Heart right ventricle (tissue), 16 donors: Measurements from ENCODE around the gene RAB6B. TPM values are rescaled to one million over a fixed set of nuclear protein-coding genes. Genes with fewer than 3 reads are reported as not detected.

ENCODE experiments used
- ATAC-seq, 8 donors: fragments of 200-7000 bp; cut with Tn5 transposase; one replicate each; pipeline ENCODE4 v1.9.1; 2020; ENCODE audit warnings: mild to moderate bottlenecking in 8 of 8, moderate library complexity in 8 of 8, moderate number of reproducible peaks in 1 of 8
- DNase-seq, 2 donors: peaks; one replicate each; pipeline ENCODE4 v3.0.0-alpha.2; 2020
- H3K27ac ChIP-seq, 10 donors: fragments of 200-600 bp; sonication (generic) in 2 of 10; one replicate each; pipeline versions ENCODE4 v1.5.0 to v1.8.0; 2020 to 2022; ENCODE audit warnings: mild to moderate bottlenecking in 3 of 10
- H3K27me3 ChIP-seq, 7 donors: fragments of 200-600 bp; one replicate each; pipeline ENCODE4 v1.8.0; 2021 to 2022; ENCODE audit warnings: mild to moderate bottlenecking in 2 of 7
- H3K36me3 ChIP-seq, 9 donors: fragments of 200-600 bp; sonication (generic) in 1 of 9; one replicate each; pipeline versions ENCODE4 v1.5.0 to v1.8.0; 2020 to 2022; ENCODE audit warnings: mild to moderate bottlenecking in 2 of 9
- H3K4me1 ChIP-seq, 9 donors: fragments of 200-600 bp; sonication (generic) in 1 of 9; one replicate each; pipeline versions ENCODE4 v1.5.0 to v1.8.0; 2020 to 2022; ENCODE audit warnings: mild to moderate bottlenecking in 4 of 9
- H3K4me3 ChIP-seq, 10 donors: fragments of 200-600 bp; sonication (generic) in 2 of 10; one replicate each; pipeline versions ENCODE4 v1.5.0 to v1.8.0; 2020 to 2022; ENCODE audit warnings: mild to moderate bottlenecking in 7 of 10, moderate library complexity in 2 of 10
- H3K9me3 ChIP-seq, 11 donors: fragments of 200-600 bp in 10 of 11; sonication (generic) in 2 of 11; one replicate each; pipeline versions ENCODE4 v1.5.0 to v1.8.0; 2013 to 2022; ENCODE audit warnings: mild to moderate bottlenecking in 2 of 11, control low read depth in 1 of 11, moderate library complexity in 1 of 11
- CTCF ChIP-seq, 9 donors: fragments of 200-600 bp; sonication (generic) in 2 of 9; IDR thresholded peaks; one replicate each; pipeline versions ENCODE4 v1.5.0 to v1.8.0; 2021 to 2022; ENCODE audit warnings: antibody characterized with exemption in 9 of 9, mild to moderate bottlenecking in 5 of 9, moderate library complexity in 1 of 9
- WGBS, 2 donors: extraction: QIAGEN DNeasy Blood & Tissue Kit; methylation state at CpG; one replicate each; pipeline ENCODE4 v1.1.7; 2013; ENCODE audit warnings: inconsistent platforms in 1 of 2; 5-methylcytosine and 5-hydroxymethylcytosine counted together
- intact Hi-C, 10 donors: fragments of 100-400 bp; cut with DNase I; formaldehyde crosslinking; loops; one replicate each; pipeline versions ENCODE4 v1.11.1 to v1.14.2; 2022
- polyA plus RNA-seq, 2 donors: library from polyadenylated mRNA; stranded (reverse); fragments of 200-250 nt; gene quantifications; one replicate each; pipeline ENCODE4 v1.2.3, GENCODE V29; 2013
- total RNA-seq, 10 donors: library from RNA; stranded (reverse); fragmentation: NEBNext Ultra II Directional in 3 of 10; extraction: Animal tissue kit (Norgen Biotek cat#: 25700) in 3 of 10; gene quantifications; one replicate each; pipeline versions ENCODE4 v1.2.1 to v1.2.4, GENCODE V29; 2021 to 2023
- donor health status: Arrhythmogenic right ventricular cardiomyopathy.
- donor health status: ischemic (EF 13 %, LVEDD 7.1; RV severe dilation, severe dysfunction).
- donor health status: healthy with polysubstance abuse.
- donor health status: DM: no; HTN: yes; CAD: no.
- donor health status: DM: no; HTN: no; CAD: no.
- donor health status: ischemic (EF 25% LVEDD 6.9; RV normal size, moderate dysfunction).
- donor health status: ischemic (EF 25% LVEDD 5.7; RV mildly dilated, moderate dysfunction).
- donor health status: healthy.
- donor health status: DM: yes; HTN: yes; CAD: no.
- donor health status: Ischemic cardiomyopathy.
- donor health status: ischemic (EF 35%, LVEDD 5.7; RV mildly dilated, moderate dysfunction).
- donor health status: nonischemic (EF 11% LVEDD 7.7; RV severe dilation, severe dysfunction).
- donor health status: DM: yes; HTN: yes; CAD: no.
- donor health status: PGD.
- donor health status: ischemic (EF 29% LVEDD 5.4; RV normal size, mild dysfunction).
- donor health status: nonischemic (EF 23%, LVEDD 6.1; RV moderate dilation, normal function).

The RAB6B gene
- total and polyA plus RNA-seq, 12 donors, result 7.0 to 73.8 (median 44.2) TPM

GRCh38 chr3:133917144-133917543 lies 21.5 kb upstream of the RAB6B start:
- Histone ChIP-seq H3K4me1 (no peaks in the 10 kb centered on the region), H3K9me3 (no peaks in the 10 kb centered on the region), H3K27ac (no peak overlapping the region), H3K27me3 (peaks cover 0 to 27% (median 5%) of the 10 kb centered on the region in 7 donors), H3K4me3 (no peak overlapping the region), H3K36me3 (no peaks in the 10 kb centered on the region)
- ATAC-seq (no peak), DNase-seq (no peak)
- no peak for TF ChIP-seq CTCF (IDR thresholded peaks at IDR 0.05)
- intact Hi-C loops, result no loop called here

DNA sequence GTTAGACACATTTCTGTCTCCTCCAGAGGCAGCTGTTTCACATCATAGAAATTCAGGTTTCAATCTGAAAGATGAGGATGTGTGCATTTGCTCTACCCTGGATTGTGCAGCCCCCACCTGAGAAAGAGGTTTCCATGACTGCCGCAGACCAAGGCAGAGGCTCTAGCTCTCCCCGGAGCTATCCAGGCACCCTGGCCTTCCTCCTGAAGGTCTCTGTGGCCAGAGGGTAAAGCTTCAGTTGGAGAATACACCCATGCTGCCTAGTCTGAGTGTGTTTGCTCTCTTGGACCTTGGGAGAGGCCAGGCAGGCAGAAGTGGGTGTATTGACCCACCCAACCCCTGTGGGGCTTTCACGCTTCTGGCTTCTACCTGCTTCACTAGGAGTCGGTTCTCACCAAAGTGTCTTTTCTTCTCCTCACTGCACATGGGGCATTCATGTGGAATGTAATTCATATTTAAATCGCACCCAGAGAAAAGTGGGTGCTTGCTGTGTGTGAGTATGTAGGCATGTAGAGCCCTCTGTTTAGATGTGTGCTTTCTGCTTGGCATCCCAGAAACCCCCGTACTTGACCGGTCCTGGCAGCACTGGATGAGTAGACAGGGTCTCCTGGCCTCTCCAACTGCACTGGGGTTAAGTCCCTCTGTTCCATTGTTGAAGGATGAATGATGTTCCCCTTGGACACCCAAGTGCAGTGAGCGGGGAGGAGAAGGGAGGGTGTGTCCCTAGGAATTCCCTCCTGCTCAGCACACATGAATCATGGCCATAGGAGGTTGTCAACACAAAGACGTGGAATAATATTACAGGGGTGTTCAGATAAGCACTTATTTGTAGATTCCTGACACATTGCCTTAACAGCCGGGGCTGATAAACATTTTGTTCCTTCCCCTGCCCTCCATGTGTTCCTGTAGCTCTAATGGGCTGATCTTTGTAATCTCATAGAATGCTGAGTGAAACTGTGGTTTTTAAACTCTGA lies 20.3 kb upstream of the RAB6B start:
- ATAC-seq (peak in 3 of 8 donors; percentile 71 to 79 (median 73)), DNase-seq (no peak)
- WGBS, 2 donors, result 69 to 73% methylated on average over 10 of the region's 10 CpGs

GRCh38 chr3:133914839-133915600 lies 19.3 kb upstream of the RAB6B start:
- TF ChIP-seq CTCF (IDR thresholded peaks at IDR 0.05), result no peak
- 81 to 86% methylated on average over 12 of the region's 12 CpGs for WGBS, 2 donors
- Histone ChIP-seq H3K4me3 (no peak overlapping the region), H3K27ac (no peak overlapping the region), H3K27me3 (peaks cover 0 to 27% (median 9%) of the 10 kb centered on the region in 7 donors), H3K9me3 (no peaks in the 10 kb centered on the region), H3K4me1 (no peaks in the 10 kb centered on the region), H3K36me3 (no peaks in the 10 kb centered on the region)
- DNase-seq (no peak), ATAC-seq (no peak)
- intact Hi-C loops, result no loop called here

More for the DNA sequence above, 20.3 kb upstream of the RAB6B start:
- H3K27ac ChIP-seq, result no peak overlapping the region
- no peaks in the 10 kb centered on the region for H3K36me3 ChIP-seq
- intact Hi-C loops, result no loop called here
- no peaks in the 10 kb centered on the region for H3K4me1 ChIP-seq
- H3K27me3 ChIP-seq, result peaks cover 0 to 27% (median 9%) of the 10 kb centered on the region in 7 donors
- H3K9me3 ChIP-seq, result no peaks in the 10 kb centered on the region
- TF ChIP-seq CTCF (IDR thresholded peaks at IDR 0.05), result no peak
- H3K4me3 ChIP-seq, result no peak overlapping the region

DNA sequence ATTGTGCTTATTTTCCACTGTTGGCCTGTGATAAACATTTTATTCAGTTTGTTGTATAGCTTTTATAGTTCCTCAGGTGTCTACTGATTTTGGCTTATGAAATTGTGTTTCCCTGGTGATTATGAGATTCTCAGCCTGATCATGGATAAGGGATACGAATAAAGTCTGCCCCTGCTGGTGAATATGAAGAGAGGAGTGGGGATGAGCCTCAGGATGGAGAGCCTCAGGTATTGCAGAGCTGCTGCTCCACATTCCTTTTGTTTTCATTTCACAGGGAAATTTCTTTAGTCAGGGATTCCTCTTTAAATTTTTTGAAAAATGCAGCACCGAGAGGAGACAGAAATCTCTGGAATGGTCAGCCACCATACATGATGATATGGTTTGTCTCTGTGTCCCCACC lies 14.7 kb upstream of the RAB6B start:
- no peak for DNase-seq
- Histone ChIP-seq H3K36me3 (no peaks in the 10 kb centered on the region), H3K4me1 (no peaks in the 10 kb centered on the region), H3K27me3 (peaks cover 0 to 13% (median 0%) of the 10 kb centered on the region in 7 donors), H3K9me3 (no peaks in the 10 kb centered on the region), H3K27ac (no peak overlapping the region), H3K4me3 (no peak overlapping the region)
- intact Hi-C loops, result no loop called here
- 74% methylated on average over 2 of the region's 2 CpGs for WGBS, 2 donors
- TF ChIP-seq CTCF (IDR thresholded peaks at IDR 0.05), result peak in 1 of 9 donors; percentile 12
- ATAC-seq, result no peak
